ENCODE results near the gene DRG2.

Gene DRG2

DNA sequence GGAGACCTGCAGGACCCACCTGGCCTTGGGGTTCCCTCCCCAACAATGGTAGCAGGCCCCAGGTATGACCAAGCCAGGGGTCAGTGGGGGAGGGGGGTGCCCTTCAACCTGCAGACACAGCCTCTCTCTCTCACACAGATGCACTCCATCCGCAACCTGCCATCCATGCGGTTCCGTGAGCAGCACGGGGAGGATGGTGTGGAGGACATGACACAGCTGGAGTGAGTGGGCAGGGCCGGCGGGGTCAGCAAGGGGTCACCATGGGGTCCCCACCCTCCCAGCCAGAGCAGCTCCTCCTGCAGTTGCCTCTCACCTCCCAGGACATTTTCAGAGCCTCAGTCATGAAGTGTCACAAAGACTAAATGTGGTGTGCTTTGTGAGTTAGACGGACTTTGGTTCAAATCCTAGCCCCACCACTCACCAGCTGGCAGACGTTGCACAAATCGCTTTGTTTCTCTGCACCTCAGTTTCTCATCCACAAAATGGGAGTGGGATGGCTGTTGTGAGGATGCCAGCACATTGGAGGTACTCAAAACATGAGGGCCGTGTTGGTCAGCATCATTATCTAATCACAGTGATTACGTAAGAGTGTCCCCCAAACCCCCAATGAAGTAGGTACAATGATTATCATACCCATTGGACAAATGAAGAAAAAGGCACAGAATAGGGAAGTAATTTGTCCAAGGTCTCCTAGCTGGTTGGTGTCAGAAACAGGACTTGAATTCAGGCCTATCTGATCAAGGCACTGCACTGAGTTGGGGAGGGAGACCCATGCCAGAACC is 36.8 kb downstream of the DRG2 start:
- Histone ChIP-seq H3K27ac (no peak overlapping the region), H3K27me3 (replicated peaks) (no peaks in the 10 kb centered on the region), H3K4me3 (ENCODE audit: low read depth, low read length) (no peak overlapping the region), H3K36me3 (replicated peaks) (no peaks in the 10 kb centered on the region)
- in situ Hi-C loops (cut with HindIII; ENCODE audit: low pct_ligation_motif_present, low sequenced_read_pairs): no loop called here
- no peak for TF ChIP-seq CTCF (IDR thresholded peaks at IDR 0.05; ENCODE audit: low read depth, low read length, missing control alignments)
- no peak for DNase-seq

DNA sequence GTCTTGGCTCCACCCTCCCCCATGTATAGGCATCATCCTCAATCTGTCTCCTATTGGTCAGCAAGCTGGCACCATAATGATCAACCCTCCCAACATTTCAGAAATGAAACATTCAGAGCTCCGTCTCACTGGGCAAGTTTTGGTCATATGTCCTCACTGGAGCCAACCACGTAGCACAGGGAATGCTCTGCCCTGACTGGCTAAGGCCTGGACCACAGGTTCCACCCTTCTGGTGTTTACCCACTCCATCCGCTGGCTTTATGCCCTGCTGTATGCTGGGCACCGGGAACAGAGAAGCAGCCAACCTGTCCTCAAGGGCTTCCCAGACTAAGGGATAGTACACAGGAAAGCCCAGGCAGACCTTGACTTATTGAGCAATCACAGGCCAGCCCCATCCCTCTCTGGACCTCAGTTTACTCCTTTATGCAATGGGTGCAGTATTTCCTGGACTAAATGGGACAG is 41.3 kb downstream of the DRG2 start:
- no peak for TF ChIP-seq CTCF (IDR thresholded peaks at IDR 0.05; ENCODE audit: low read depth, low read length, missing control alignments)
- DNase-seq: peak; percentile 19
- Histone ChIP-seq H3K36me3 (replicated peaks) (no peaks in the 10 kb centered on the region), H3K27ac (no peak overlapping the region), H3K27me3 (replicated peaks) (no peaks in the 10 kb centered on the region), H3K4me3 (ENCODE audit: low read depth, low read length) (no peak overlapping the region)
- in situ Hi-C loops (cut with HindIII; ENCODE audit: low pct_ligation_motif_present, low sequenced_read_pairs): no loop called here

DNA sequence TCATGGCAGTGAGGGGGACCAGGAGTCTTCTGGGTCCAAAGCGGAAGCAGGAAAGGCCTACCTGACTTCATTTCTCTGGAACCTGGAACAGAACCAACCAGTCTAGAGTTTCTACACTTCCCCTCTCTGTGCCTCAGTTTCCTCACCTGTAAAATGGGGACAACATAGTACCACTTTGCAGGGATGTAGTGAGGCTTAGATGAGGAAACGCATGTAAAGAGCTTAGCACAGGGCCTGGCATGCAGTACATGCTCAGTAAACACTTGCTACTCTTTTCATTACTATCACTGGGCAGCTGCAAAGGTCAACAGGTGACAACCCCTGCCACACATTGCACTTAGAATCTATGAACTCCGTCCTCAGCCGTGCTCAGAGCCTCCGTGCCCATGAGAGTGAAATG is 45.0 kb downstream of the DRG2 start:
- in situ Hi-C loops (cut with HindIII; ENCODE audit: low pct_ligation_motif_present, low sequenced_read_pairs): no loop called here
- H3K36me3 ChIP-seq (replicated peaks): no peaks in the 10 kb centered on the region
- no peak for TF ChIP-seq CTCF (IDR thresholded peaks at IDR 0.05; ENCODE audit: low read depth, low read length, missing control alignments)

DNA sequence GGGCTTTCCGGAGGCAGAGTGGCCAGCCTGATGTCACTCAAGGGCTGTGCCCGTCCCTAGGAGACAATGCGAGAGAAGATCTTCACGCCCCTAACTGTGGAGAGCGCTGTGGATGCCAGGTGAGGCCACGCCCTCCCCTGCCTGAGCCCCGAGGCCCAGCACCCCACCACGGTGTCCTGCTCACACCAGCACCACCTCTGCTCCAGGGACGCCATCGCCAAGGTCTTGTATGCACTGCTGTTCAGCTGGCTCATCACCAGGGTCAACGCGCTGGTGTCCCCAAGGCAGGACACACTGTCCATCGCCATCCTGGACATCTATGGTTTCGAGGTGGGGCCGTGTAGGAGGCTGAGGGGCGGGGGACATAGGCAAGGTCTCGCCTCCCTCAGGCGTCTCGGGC is 48.6 kb downstream of the DRG2 start:
- no peak for DNase-seq
- no peaks in the 10 kb centered on the region for H3K27me3 ChIP-seq (replicated peaks)
- in situ Hi-C loops (cut with HindIII; ENCODE audit: low pct_ligation_motif_present, low sequenced_read_pairs): no loop called here
- H3K36me3 ChIP-seq (replicated peaks): no peaks in the 10 kb centered on the region
- no peak for TF ChIP-seq CTCF (IDR thresholded peaks at IDR 0.05; ENCODE audit: low read depth, low read length, missing control alignments)
- no peak overlapping the region for H3K4me3 ChIP-seq (ENCODE audit: low read depth, low read length)
- H3K27ac ChIP-seq: no peak overlapping the region

More for the DNA sequence above, 45.0 kb downstream of the DRG2 start:
- no peak for DNase-seq
- Histone ChIP-seq H3K4me3 (ENCODE audit: low read depth, low read length) (no peak overlapping the region), H3K27me3 (replicated peaks) (no peaks in the 10 kb centered on the region), H3K27ac (no peak overlapping the region)

- Histone ChIP-seq H3K27ac (no peak overlapping the region), H3K36me3 (replicated peaks) (no peaks in the 10 kb centered on the region), H3K27me3 (replicated peaks) (no peaks in the 10 kb centered on the region), H3K4me3 (ENCODE audit: low read depth, low read length) (no peak overlapping the region)
- no peak for TF ChIP-seq CTCF (IDR thresholded peaks at IDR 0.05; ENCODE audit: low read depth, low read length, missing control alignments)
- DNase-seq: no peak
- in situ Hi-C loops (cut with HindIII; ENCODE audit: low pct_ligation_motif_present, low sequenced_read_pairs): no loop called here
These were observed 50.5 kb downstream of the DRG2 start for GRCh38 chr17:18138065-18138749.
